B cell (primary cell): Measurements from ENCODE around the gene PDS5A. TPM values are rescaled to one million over a fixed set of nuclear protein-coding genes. Genes with fewer than 3 reads are reported as not detected.

ENCODE experiments used
- ATAC-seq: fragments of 200-7000 bp; cut with Tn5 transposase; one replicate; pipeline ENCODE4 v1.10.0; 2021; ENCODE audit warnings: low read depth, mild to moderate bottlenecking, moderate number of reproducible peaks, moderate library complexity
- CTCF ChIA-PET: fragments of 350-600 bp; sonication (Branson Sonifier 250); formaldehyde crosslinking; loops from one replicate; lab custom pipeline; 2021; ENCODE audit warnings: antibody characterized with exemption, inconsistent platforms; lab: Charles Lee
- POLR2A ChIA-PET: fragments of 350-600 bp; sonication (Branson Sonifier 250); formaldehyde crosslinking; loops from one replicate; lab custom pipeline; 2021; ENCODE audit warnings: antibody characterized with exemption; lab: Charles Lee
- DNase-seq: peaks from one replicate; pipeline ENCODE4 v3.0.0; 2013
- H2AFZ ChIP-seq: 2 replicates; pipeline ENCODE4 v1.6.1; 2012; ENCODE audit warnings: mild to moderate bottlenecking, low read depth, low read length; ENCODE audit not compliant: insufficient read depth, poor library complexity, severe bottlenecking
- H3K27ac ChIP-seq, 2 donors: 1 replicate in 1 of 2; 2 replicates in 1 of 2; pipeline ENCODE4 v1.5.1; 2012 to 2013; ENCODE audit warnings: low read length in 2 of 2, mild to moderate bottlenecking in 2 of 2, moderate library complexity in 1 of 2
- H3K27me3 ChIP-seq, 4 experiments: fragments of 200-600 bp in 1 of 4; sonication (generic) in 1 of 4; replicated peaks in 1 of 4; 1 replicate in 2 of 4; 2 replicates in 2 of 4; pipeline versions ENCODE4 v1.6.1 to v1.7.0; 2013 to 2016; ENCODE audit warnings: low read length in 3 of 4, mild to moderate bottlenecking in 2 of 4, mixed read lengths in 1 of 4, moderate library complexity in 1 of 4; ENCODE audit not compliant: insufficient read depth in 4 of 4, control insufficient read depth in 3 of 4; ENCODE audit errors: control extremely low read depth in 1 of 4
- H3K36me3 ChIP-seq, 2 experiments: replicated peaks in 1 of 2; 1 replicate in 1 of 2; 2 replicates in 1 of 2; pipeline versions ENCODE4 v1.6.1 to v1.7.1; 2013; ENCODE audit warnings: low read length in 1 of 2; ENCODE audit not compliant: insufficient read depth in 2 of 2, control insufficient read depth in 1 of 2; ENCODE audit errors: control extremely low read depth in 1 of 2, extremely low read depth in 1 of 2
- H3K4me1 ChIP-seq, 2 donors: fragments of 200-600 bp in 1 of 2; sonication (generic) in 1 of 2; 1 replicate in 1 of 2; 2 replicates in 1 of 2; pipeline versions ENCODE4 v1.5.1 to v1.6.1; 2013 to 2017; ENCODE audit warnings: low read length in 2 of 2; ENCODE audit not compliant: control insufficient read depth in 2 of 2, insufficient read depth in 2 of 2
- H3K4me2 ChIP-seq: replicated peaks from 2 replicates; pipeline ENCODE3; 2012; ENCODE audit warnings: mild to moderate bottlenecking, low read depth, low read length; ENCODE audit not compliant: poor library complexity, severe bottlenecking
- H3K4me3 ChIP-seq, 5 experiments: fragments of 200-600 bp in 1 of 5; sonication (generic) in 1 of 5; 1 replicate in 3 of 5; 2 replicates in 2 of 5; pipeline versions ENCODE4 v1.5.1 to v1.7.0; 2011 to 2016; ENCODE audit warnings: low read length in 4 of 5, mild to moderate bottlenecking in 4 of 5, low read depth in 2 of 5, control low read depth in 1 of 5, moderate library complexity in 1 of 5; ENCODE audit not compliant: insufficient read depth in 1 of 5; ENCODE audit errors: control extremely low read depth in 1 of 5, extremely low read depth in 1 of 5
- H3K79me2 ChIP-seq: fragments of 200-600 bp; sonication (generic); one replicate; pipeline ENCODE4 v1.6.0; 2016; ENCODE audit warnings: low read length; ENCODE audit not compliant: control insufficient read depth, insufficient read depth
- H3K9ac ChIP-seq: fragments of 200-600 bp; sonication (generic); 2 replicates; pipeline ENCODE4 v1.6.1; 2017; ENCODE audit warnings: mild to moderate bottlenecking, low read length, moderate library complexity
- H3K9me3 ChIP-seq, 3 donors: one replicate each; pipeline versions ENCODE4 v1.6.1 to v1.7.1; 2013; ENCODE audit warnings: low read length in 2 of 3; ENCODE audit not compliant: control insufficient read depth in 2 of 3, insufficient read depth in 1 of 3; ENCODE audit errors: control extremely low read depth in 1 of 3
- H4K20me1 ChIP-seq: 2 replicates; pipeline ENCODE4 v1.6.0; 2012; ENCODE audit warnings: mild to moderate bottlenecking, low read length; ENCODE audit not compliant: insufficient read depth, control insufficient read depth, poor library complexity, severe bottlenecking
- H3K27ac Mint-ChIP-seq: one replicate; pipeline ENCODE4 v1.8.0; 2021; ENCODE audit warnings: mixed read lengths
- H3K27me3 Mint-ChIP-seq: one replicate; pipeline ENCODE4 v1.8.0; 2021; ENCODE audit warnings: mixed read lengths
- H3K4me1 Mint-ChIP-seq: one replicate; pipeline ENCODE4 v1.8.0; 2021; ENCODE audit warnings: mixed read lengths
- H3K4me3 Mint-ChIP-seq: one replicate; pipeline ENCODE4 v1.8.0; 2021; ENCODE audit warnings: mixed read lengths
- H3K9me3 Mint-ChIP-seq: one replicate; pipeline ENCODE4 v1.8.0; 2022; ENCODE audit warnings: mixed read lengths; ENCODE audit not compliant: insufficient read depth
- CTCF ChIP-seq: fragments of 200-600 bp; IDR thresholded peaks from one replicate; pipeline ENCODE4 v1.8.0; 2022; ENCODE audit warnings: antibody characterized with exemption, mild to moderate bottlenecking
- EZH2 ChIP-seq: IDR thresholded peaks from 2 replicates; pipeline ENCODE4 v1.6.1; 2012; ENCODE audit warnings: borderline replicate concordance, low read depth, mild to moderate bottlenecking, moderate library complexity, low read length; ENCODE audit not compliant: insufficient read depth, poor library complexity, severe bottlenecking
- WGBS: methylation state at CpG from one replicate; pipeline ENCODE4 v1.1.5; 2013; ENCODE audit warnings: missing lambda C conversion rate; ENCODE audit not compliant: insufficient coverage; 5-methylcytosine and 5-hydroxymethylcytosine counted together
- intact Hi-C: fragments of 100-400 bp; cut with micrococcal nuclease; formaldehyde crosslinking; loops from one replicate; pipeline ENCODE4 v1.10.0; 2022
- polyA plus RNA-seq: library from polyadenylated mRNA; depleted of rRNA; stranded (reverse); fragments of >200 nt; gene quantifications from 2 replicates; pipeline ENCODE4 v1.2.3, GENCODE V29; 2012
- total RNA-seq, 2 donors: library from RNA; stranded (reverse); fragments of 120-200 nt in 1 of 2; gene quantifications; 1 replicate in 1 of 2; 2 replicates in 1 of 2; pipeline versions ENCODE4 v1.2.3 to v1.2.4, GENCODE V29; 2013 to 2022

PDS5A gene
- total and polyA plus RNA-seq, 2 donors (not counting 1 experiment from before 2014, with no cell fraction given), result 19.4 to 111 TPM

GRCh38 chr4:39820186-39820585, 157.5 kb downstream of the PDS5A start:
- no peaks in the 10 kb centered on the region for H3K79me2 ChIP-seq
- intact Hi-C loops, result no loop called here
- POLR2A ChIA-PET, result no interaction called here
- Mint-ChIP-seq H3K27ac (no peak overlapping the region), H3K27me3 (no peaks in the 10 kb centered on the region), H3K4me1 (no peaks in the 10 kb centered on the region), H3K9me3 (no peaks in the 10 kb centered on the region), H3K4me3 (no peak overlapping the region)
- H3K4me1 ChIP-seq, result no peaks in the 10 kb centered on the region
- DNase-seq (no peak), ATAC-seq (no peak)
- CTCF ChIA-PET, result interaction anchor here (0.6 kb wide), 1 partner anchor 654 kb away, joined by 3 read pairs; no protein-coding TSS in a partner anchor
- no peak for TF ChIP-seq EZH2
- no peak overlapping the region for H3K9ac ChIP-seq
- WGBS, result 100% methylated on average over 1 of the region's 5 CpGs
- no peak overlapping the region for H2AFZ ChIP-seq
- no peaks in the 10 kb centered on the region for H3K27me3 ChIP-seq
- H3K4me2 ChIP-seq, result no peak overlapping the region
- peaks cover 5% of the 10 kb centered on the region in 2 experiments for H3K36me3 ChIP-seq
- no peak overlapping the region for H3K27ac ChIP-seq
- H4K20me1 ChIP-seq, result no peaks in the 10 kb centered on the region
- no peak overlapping the region for H3K4me3 ChIP-seq
- H3K9me3 ChIP-seq, result no peaks in the 10 kb centered on the region

GRCh38 chr4:39818646-39819045, 159.1 kb downstream of the PDS5A start:
- no peaks in the 10 kb centered on the region for H4K20me1 ChIP-seq
- 99% methylated on average over 5 of the region's 5 CpGs for WGBS
- Mint-ChIP-seq H3K4me3 (no peak overlapping the region), H3K27ac (no peak overlapping the region), H3K27me3 (no peaks in the 10 kb centered on the region), H3K9me3 (no peaks in the 10 kb centered on the region), H3K4me1 (no peaks in the 10 kb centered on the region)
- H3K9ac ChIP-seq, result no peak overlapping the region
- H3K4me3 ChIP-seq, result no peak overlapping the region
- no peak for ATAC-seq
- intact Hi-C loops, result no loop called here
- DNase-seq, result no peak
- POLR2A ChIA-PET, result no interaction called here
- H3K79me2 ChIP-seq, result no peaks in the 10 kb centered on the region
- H3K9me3 ChIP-seq, result no peaks in the 10 kb centered on the region
- H3K36me3 ChIP-seq, result peaks cover 1 to 2% of the 10 kb centered on the region in 2 experiments
- CTCF ChIA-PET, result no interaction called here
- no peak for TF ChIP-seq EZH2
- TF ChIP-seq CTCF, result no peak
- H2AFZ ChIP-seq, result no peak overlapping the region
- no peak overlapping the region for H3K27ac ChIP-seq
- no peaks in the 10 kb centered on the region for H3K27me3 ChIP-seq
- no peak overlapping the region for H3K4me2 ChIP-seq
- no peaks in the 10 kb centered on the region for H3K4me1 ChIP-seq
